Neural cell (in vitro differentiated cells): Measurements from ENCODE around the gene RBKS. TPM values are rescaled to one million over a fixed set of nuclear protein-coding genes. Genes with fewer than 3 reads are reported as not detected.

ENCODE experiments used
- H2AFZ ChIP-seq: fragments of 200-600, 300-800 bp; sonication (generic), shearing (Covaris generic); 2 replicates; pipeline ENCODE4 v1.6.0; 2014; ENCODE audit warnings: low read depth, mild to moderate bottlenecking, antibody characterized with exemption, low read length, moderate library complexity
- H3F3A ChIP-seq: fragments of 200-600 bp; shearing (Covaris generic); 2 replicates; pipeline ENCODE4 v1.6.1; 2016; ENCODE audit warnings: mild to moderate bottlenecking, moderate library complexity, mixed read lengths, antibody characterized with exemption, low read length; ENCODE audit not compliant: insufficient read depth, poor library complexity, severe bottlenecking
- H3K27ac ChIP-seq: fragments of 200-600, 300-800 bp; sonication (generic), shearing (Covaris generic); 2 replicates; pipeline ENCODE4 v1.5.1; 2014; ENCODE audit warnings: mild to moderate bottlenecking, low read length, moderate library complexity
- H3K27me3 ChIP-seq: fragments of 300-800, 200-600 bp; sonication (generic), shearing (Covaris generic); 2 replicates; pipeline ENCODE4 v1.6.0; 2014; ENCODE audit warnings: mild to moderate bottlenecking, low read depth, low read length, moderate library complexity; ENCODE audit not compliant: insufficient read depth
- H3K36me3 ChIP-seq: fragments of 300-800, 200-600 bp; sonication (generic), shearing (Covaris generic); 2 replicates; pipeline ENCODE4 v1.5.1; 2014; ENCODE audit warnings: mild to moderate bottlenecking, antibody characterized with exemption, low read length, moderate library complexity; ENCODE audit not compliant: insufficient read depth
- H3K4me2 ChIP-seq: fragments of 300-800, 200-600 bp; sonication (generic), shearing (Covaris generic); 2 replicates; pipeline ENCODE4 v1.6.0; 2014; ENCODE audit warnings: mild to moderate bottlenecking, low read length
- H3K4me3 ChIP-seq: fragments of 300-800, 200-600 bp; sonication (generic), shearing (Covaris generic); 2 replicates; pipeline ENCODE4 v1.5.1; 2014; ENCODE audit warnings: mild to moderate bottlenecking, low read length, moderate library complexity
- H3K79me2 ChIP-seq: fragments of 200-600 bp; shearing (Covaris generic); replicated peaks from 2 replicates; pipeline ENCODE4 v1.6.0; 2014; ENCODE audit warnings: mild to moderate bottlenecking, low read length, moderate library complexity; ENCODE audit not compliant: insufficient read depth
- H3K9ac ChIP-seq: fragments of 300-800, 200-600 bp; sonication (generic), shearing (Covaris generic); 2 replicates; pipeline ENCODE4 v1.6.1; 2016; ENCODE audit warnings: mild to moderate bottlenecking, low read length, mixed read lengths
- H3K9me2 ChIP-seq: fragments of 200-600 bp; shearing (Covaris generic); 2 replicates; pipeline ENCODE4 v1.6.1; 2016; ENCODE audit warnings: mild to moderate bottlenecking, low read length, mixed read lengths; ENCODE audit not compliant: insufficient read depth
- H3K9me3 ChIP-seq: fragments of 200-600, 300-800 bp; sonication (generic), shearing (Covaris generic); 2 replicates; pipeline ENCODE4 v1.6.1; 2016; ENCODE audit warnings: mild to moderate bottlenecking, mixed run types, low read length, moderate library complexity, mixed read lengths
- H4K20me1 ChIP-seq: fragments of 200-600 bp; shearing (Covaris generic); 2 replicates; pipeline ENCODE4 v1.6.1; 2016; ENCODE audit warnings: mild to moderate bottlenecking, mixed run types; ENCODE audit not compliant: insufficient read depth
- CTCF ChIP-seq: fragments of 450-650 bp; IDR thresholded peaks from 2 replicates; pipeline ENCODE4 v1.5.1; 2014; ENCODE audit warnings: antibody characterized with exemption, mild to moderate bottlenecking, moderate library complexity; ENCODE audit not compliant: poor library complexity, severe bottlenecking
- EP300 ChIP-seq: fragments of 450-650 bp; conservative IDR thresholded peaks from 2 replicates; pipeline ENCODE4 v1.6.1; 2014; ENCODE audit warnings: antibody characterized with exemption, mild to moderate bottlenecking, moderate library complexity; ENCODE audit not compliant: poor library complexity, severe bottlenecking
- EZH2 ChIP-seq: fragments of 200-600, 300-800 bp; shearing (Covaris generic), sonication (generic); IDR thresholded peaks from 2 replicates; pipeline ENCODE4 v1.6.1; 2014; ENCODE audit warnings: antibody characterized with exemption, low read length, borderline replicate concordance, mild to moderate bottlenecking; ENCODE audit not compliant: insufficient read depth, poor library complexity, severe bottlenecking
- MXI1 ChIP-seq: fragments of 450-650 bp; conservative IDR thresholded peaks from 2 replicates; pipeline ENCODE4 v1.6.1; 2014; ENCODE audit warnings: antibody characterized with exemption, mild to moderate bottlenecking; ENCODE audit not compliant: poor library complexity, severe bottlenecking
- POLR2AphosphoS5 ChIP-seq: IDR thresholded peaks from 2 replicates; pipeline ENCODE4 v1.6.1; 2012
- RAD21 ChIP-seq: fragments of 450-650 bp; conservative IDR thresholded peaks from 2 replicates; pipeline ENCODE4 v1.6.1; 2014; ENCODE audit warnings: antibody characterized with exemption, mild to moderate bottlenecking, moderate library complexity
- REST ChIP-seq: IDR thresholded peaks from 2 replicates; pipeline ENCODE4 v1.6.1; 2012; ENCODE audit warnings: borderline replicate concordance
- SMC3 ChIP-seq: fragments of 450-650 bp; conservative IDR thresholded peaks from 2 replicates; pipeline ENCODE4 v1.6.1; 2014; ENCODE audit warnings: antibody characterized with exemption, mild to moderate bottlenecking, moderate library complexity; ENCODE audit not compliant: poor library complexity
- TAF1 ChIP-seq: IDR thresholded peaks from 2 replicates; pipeline ENCODE4 v1.6.1; 2012; ENCODE audit warnings: low read depth
- polyA plus RNA-seq: library from polyadenylated mRNA; depleted of rRNA; stranded (reverse); fragments of >200 nt; gene quantifications from 2 replicates; pipeline ENCODE4 v1.2.3, GENCODE V29; 2014

Gene RBKS
- polyA plus RNA-seq, 1 donor from 2014 or later, result 5.4 TPM

GRCh38 chr2:27736031-27736889, 153.9 kb downstream of the RBKS start:
- Histone ChIP-seq H3K9me2 (no peaks in the 10 kb centered on the region), H3K4me2 (no peak overlapping the region), H3K4me3 (no peak overlapping the region), H3K9ac (no peak overlapping the region), H3K79me2 (no peaks in the 10 kb centered on the region), H3K27ac (no peak overlapping the region), H3K36me3 (no peaks in the 10 kb centered on the region), H2AFZ (no peak overlapping the region), H3K9me3 (no peaks in the 10 kb centered on the region), H4K20me1 (no peaks in the 10 kb centered on the region), H3K27me3 (peaks cover 7% of the 10 kb centered on the region), H3F3A (no peaks in the 10 kb centered on the region)
- no peak for TF ChIP-seq RAD21
- TF ChIP-seq POLR2AphosphoS5, result no peak
- TF ChIP-seq CTCF, result no peak
- TF ChIP-seq MXI1, result no peak
- TF ChIP-seq SMC3, result no peak
- TF ChIP-seq TAF1, result no peak
- no peak for TF ChIP-seq EZH2
- TF ChIP-seq EP300, result no peak
- TF ChIP-seq REST, result no peak

GRCh38 chr2:27735263-27735904, 154.8 kb downstream of the RBKS start:
- Histone ChIP-seq H3K27me3 (peaks cover 7% of the 10 kb centered on the region), H3K9me2 (no peaks in the 10 kb centered on the region), H3K9me3 (no peaks in the 10 kb centered on the region), H4K20me1 (no peaks in the 10 kb centered on the region), H3K4me2 (no peak overlapping the region), H3K9ac (no peak overlapping the region), H3F3A (no peaks in the 10 kb centered on the region), H2AFZ (no peak overlapping the region), H3K36me3 (no peaks in the 10 kb centered on the region), H3K27ac (no peak overlapping the region), H3K79me2 (no peaks in the 10 kb centered on the region), H3K4me3 (no peak overlapping the region)
- TF ChIP-seq SMC3 (no peak), EZH2 (no peak), RAD21 (no peak), CTCF (no peak), REST (no peak), POLR2AphosphoS5 (no peak), MXI1 (no peak), EP300 (no peak), TAF1 (no peak)
